GM12891 (cell line): ENCODE results near the gene HDLBP.

ENCODE experiments used
- POLR2A ChIP-seq: IDR thresholded peaks from 2 replicates; pipeline ENCODE4 v1.6.1; 2011; ENCODE audit warnings: low read depth, low read length, control low read depth
- POLR2AphosphoS5 ChIP-seq: IDR thresholded peaks from 2 replicates; pipeline ENCODE4 v1.6.1; 2011; ENCODE audit warnings: low read depth, low read length, control low read depth
- POU2F2 ChIP-seq: IDR thresholded peaks from 2 replicates; pipeline ENCODE4 v1.6.1; 2011; ENCODE audit warnings: low read depth, mild to moderate bottlenecking, control low read depth, low read length, moderate library complexity
- TAF1 ChIP-seq: IDR thresholded peaks from 2 replicates; pipeline ENCODE4 v1.6.1; 2011; ENCODE audit warnings: low read depth, low read length, control low read depth

GRCh38 chr2:241214209-241214608 lies 101.3 kb downstream of the HDLBP start:
- TF ChIP-seq POU2F2 (no peak), POLR2A (no peak), POLR2AphosphoS5 (no peak), TAF1 (no peak)
